Tibial nerve (tissue), 4 donors: ENCODE results near the gene ZNRF1. TPM values are rescaled to one million over a fixed set of nuclear protein-coding genes. Genes with fewer than 3 reads are reported as not detected.

ENCODE experiments used
- DNase-seq, 2 donors: peaks; one replicate each; pipeline ENCODE4 v3.0.0-alpha.2; 2019; ENCODE audit warnings: low spot score in 2 of 2
- H3K27ac ChIP-seq, 4 donors: fragments of 200-600 bp; sonication (generic) in 3 of 4; one replicate each; pipeline ENCODE4 v1.5.1; 2017 to 2019; ENCODE audit warnings: mild to moderate bottlenecking in 1 of 4
- H3K27me3 ChIP-seq, 2 donors: fragments of 200-600 bp; sonication (generic) in 1 of 2; one replicate each; pipeline versions ENCODE4 v1.5.1 to v1.6.0; 2017 to 2019
- H3K36me3 ChIP-seq, 3 donors: fragments of 200-600 bp; sonication (generic); one replicate each; pipeline ENCODE4 v1.5.1; 2018 to 2019
- H3K4me1 ChIP-seq, 4 donors: fragments of 200-600 bp; sonication (generic) in 3 of 4; one replicate each; pipeline ENCODE4 v1.5.1; 2017 to 2019
- H3K4me3 ChIP-seq, 4 donors: fragments of 200-600 bp; sonication (generic) in 3 of 4; one replicate each; pipeline ENCODE4 v1.5.1; 2017 to 2019; ENCODE audit warnings: mild to moderate bottlenecking in 1 of 4, moderate library complexity in 1 of 4
- H3K9me3 ChIP-seq, 4 donors: fragments of 200-600 bp; sonication (generic) in 3 of 4; one replicate each; pipeline ENCODE4 v1.5.1; 2017 to 2019
- EP300 ChIP-seq, 2 donors: sonication (generic); formaldehyde crosslinking; IDR thresholded peaks; one replicate each; pipeline ENCODE4 v1.6.1; 2017; ENCODE audit warnings: antibody characterized with exemption in 2 of 2, mild to moderate bottlenecking in 1 of 2
- POLR2A ChIP-seq, 2 donors: fragments of 450-650 bp; IDR thresholded peaks; one replicate each; pipeline ENCODE4 v1.6.1; 2017; ENCODE audit warnings: antibody characterized with exemption in 2 of 2, mild to moderate bottlenecking in 2 of 2, moderate library complexity in 2 of 2
- WGBS, 2 donors: methylation state at CpG; one replicate each; pipeline ENCODE4 v1.1.5; 2018; 5-methylcytosine and 5-hydroxymethylcytosine counted together
- total RNA-seq, 4 donors: library from RNA; depleted of rRNA; stranded (reverse); fragments of >200 nt; gene quantifications; one replicate each; pipeline ENCODE4 v1.1.0, GENCODE V29; 2016
- TF ChIP-seq, protein P1 (sequence below), 5 experiments: fragments of 200-600 bp in 3 of 5; fragments of 450-650 bp in 2 of 5; sonication (generic) in 3 of 5; IDR thresholded peaks; one replicate each; pipeline ENCODE4 v1.5.1; 2016 to 2019; ENCODE audit warnings: antibody characterized with exemption in 5 of 5, mild to moderate bottlenecking in 3 of 5, moderate library complexity in 2 of 5

The ZNRF1 gene
- total RNA-seq, 4 donors from 2014 or later = 10.3 to 31.4 (median 14.7) TPM

DNA sequence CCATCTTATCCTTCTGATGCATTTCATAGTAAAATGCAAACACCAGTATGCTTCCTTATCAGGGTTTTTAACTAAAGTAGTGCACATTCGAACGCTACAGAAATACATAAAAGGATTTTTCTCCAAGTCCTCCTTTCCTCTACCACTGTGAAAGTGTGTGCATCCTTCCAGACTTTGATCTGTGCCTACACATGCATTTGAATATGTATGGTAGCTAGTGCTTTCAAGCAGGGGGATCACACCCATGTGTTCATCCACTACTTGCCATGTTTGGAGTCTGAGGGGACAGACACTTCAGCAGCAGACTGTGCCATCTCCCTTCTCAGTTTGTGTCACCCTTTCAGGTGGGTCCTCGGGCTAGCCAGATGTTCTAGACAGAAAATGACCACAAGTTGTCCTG lies 102.8 kb downstream of the ZNRF1 start:
- no peak overlapping the region for H3K4me3 ChIP-seq
- no peaks in the 10 kb centered on the region for H3K27me3 ChIP-seq
- H3K9me3 ChIP-seq = no peaks in the 10 kb centered on the region
- 97 to 98% methylated on average over 3 of the region's 3 CpGs for WGBS, 2 donors
- no peak overlapping the region for H3K27ac ChIP-seq
- no peak for DNase-seq
- TF ChIP-seq POLR2A (IDR thresholded peaks at IDR 0.05) (no peak), EP300 (IDR thresholded peaks at IDR 0.05) (no peak)
- H3K36me3 ChIP-seq = no peaks in the 10 kb centered on the region
- H3K4me1 ChIP-seq = peaks cover 0 to 53% (median 14%) of the 10 kb centered on the region in 4 donors

DNA sequence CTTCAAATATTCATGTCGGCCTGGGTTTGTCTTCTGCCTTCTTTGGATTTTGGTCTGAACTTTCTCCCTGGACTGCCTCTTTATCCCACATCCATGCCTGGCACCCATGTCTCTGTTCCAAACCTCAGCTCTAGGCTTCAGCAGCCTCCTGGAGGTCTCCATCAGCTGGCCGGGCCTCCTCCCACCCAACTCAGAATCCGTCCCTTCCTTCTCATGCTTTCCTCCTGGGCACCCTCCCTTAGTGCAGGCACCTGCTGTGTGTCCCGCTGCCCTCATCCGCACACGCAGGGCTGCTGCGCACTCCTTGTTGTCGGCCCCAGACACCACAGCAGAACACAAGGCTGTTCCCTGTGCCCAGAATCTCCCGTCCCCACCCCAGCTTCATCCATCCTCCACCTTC lies 103.8 kb downstream of the ZNRF1 start:
- no peaks in the 10 kb centered on the region for H3K27me3 ChIP-seq
- TF ChIP-seq POLR2A (IDR thresholded peaks at IDR 0.05) = no peak
- TF ChIP-seq, protein P1, sequence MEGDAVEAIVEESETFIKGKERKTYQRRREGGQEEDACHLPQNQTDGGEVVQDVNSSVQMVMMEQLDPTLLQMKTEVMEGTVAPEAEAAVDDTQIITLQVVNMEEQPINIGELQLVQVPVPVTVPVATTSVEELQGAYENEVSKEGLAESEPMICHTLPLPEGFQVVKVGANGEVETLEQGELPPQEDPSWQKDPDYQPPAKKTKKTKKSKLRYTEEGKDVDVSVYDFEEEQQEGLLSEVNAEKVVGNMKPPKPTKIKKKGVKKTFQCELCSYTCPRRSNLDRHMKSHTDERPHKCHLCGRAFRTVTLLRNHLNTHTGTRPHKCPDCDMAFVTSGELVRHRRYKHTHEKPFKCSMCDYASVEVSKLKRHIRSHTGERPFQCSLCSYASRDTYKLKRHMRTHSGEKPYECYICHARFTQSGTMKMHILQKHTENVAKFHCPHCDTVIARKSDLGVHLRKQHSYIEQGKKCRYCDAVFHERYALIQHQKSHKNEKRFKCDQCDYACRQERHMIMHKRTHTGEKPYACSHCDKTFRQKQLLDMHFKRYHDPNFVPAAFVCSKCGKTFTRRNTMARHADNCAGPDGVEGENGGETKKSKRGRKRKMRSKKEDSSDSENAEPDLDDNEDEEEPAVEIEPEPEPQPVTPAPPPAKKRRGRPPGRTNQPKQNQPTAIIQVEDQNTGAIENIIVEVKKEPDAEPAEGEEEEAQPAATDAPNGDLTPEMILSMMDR (IDR thresholded peaks at IDR 0.05) = no peak
- TF ChIP-seq EP300 (IDR thresholded peaks at IDR 0.05) = no peak
- peaks cover 0 to 52% (median 13%) of the 10 kb centered on the region in 4 donors for H3K4me1 ChIP-seq
- H3K9me3 ChIP-seq = no peaks in the 10 kb centered on the region
- no peak overlapping the region for H3K27ac ChIP-seq
- DNase-seq = no peak
- no peak overlapping the region for H3K4me3 ChIP-seq
- H3K36me3 ChIP-seq = no peaks in the 10 kb centered on the region
- 94 to 96% methylated on average over 9 of the region's 9 CpGs for WGBS, 2 donors

DNA sequence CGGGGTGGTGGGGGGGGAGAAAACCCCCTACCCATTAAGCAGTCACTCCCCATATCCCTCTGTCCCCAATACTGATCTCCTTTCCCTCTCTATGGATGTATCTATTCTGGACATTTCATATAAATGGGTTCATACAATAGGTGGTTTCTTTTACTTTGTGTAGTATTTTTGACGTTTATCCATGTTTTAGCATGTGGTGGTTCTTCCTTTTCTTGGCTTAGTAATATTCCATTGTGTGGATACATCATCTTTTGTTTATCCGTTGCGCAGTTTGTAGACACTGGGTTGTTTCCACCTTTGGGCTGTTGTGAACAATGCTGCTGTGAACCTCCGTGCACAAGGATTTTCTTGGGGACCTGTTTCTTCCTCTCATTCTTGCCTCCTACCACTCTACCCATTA lies 105.2 kb downstream of the ZNRF1 start:
- 94 to 96% methylated on average over 5 of the region's 5 CpGs for WGBS, 2 donors
- DNase-seq = no peak
- Histone ChIP-seq H3K4me1 (peaks cover 0 to 52% (median 20%) of the 10 kb centered on the region in 4 donors), H3K27ac (no peak overlapping the region), H3K4me3 (no peak overlapping the region), H3K27me3 (no peaks in the 10 kb centered on the region), H3K9me3 (no peaks in the 10 kb centered on the region), H3K36me3 (no peaks in the 10 kb centered on the region)
- TF ChIP-seq EP300 (IDR thresholded peaks at IDR 0.05) (no peak), POLR2A (IDR thresholded peaks at IDR 0.05) (no peak)
- TF ChIP-seq, protein P1 (IDR thresholded peaks at IDR 0.05) = no peak

DNA sequence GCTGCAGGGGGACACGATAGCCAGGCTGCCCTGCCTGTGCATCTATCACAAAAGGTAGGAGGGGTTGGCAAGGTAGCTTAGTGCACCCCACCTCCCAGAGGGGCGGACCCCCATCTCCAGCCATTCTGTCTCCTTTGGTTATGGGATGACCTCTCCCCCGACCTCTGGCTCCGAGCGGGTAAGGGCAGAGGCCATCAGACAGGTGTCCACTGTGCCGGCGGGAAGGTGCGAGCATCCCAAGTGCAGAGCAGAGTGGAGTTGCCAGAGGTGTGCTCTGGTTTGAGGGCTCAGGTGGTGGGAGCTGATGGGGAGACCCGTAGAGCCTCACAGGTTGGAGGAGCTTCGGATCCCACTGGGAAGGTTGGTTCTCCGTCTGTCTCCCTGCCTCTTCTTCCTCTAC lies 106.0 kb downstream of the ZNRF1 start:
- 93 to 94% methylated on average over 11 of the region's 11 CpGs for WGBS, 2 donors
- H3K27ac ChIP-seq = peak overlapping the region in 3 of 4 donors; percentile 52 to 84 (median 64)
- no peaks in the 10 kb centered on the region for H3K36me3 ChIP-seq
- no peak overlapping the region for H3K4me3 ChIP-seq
- no peaks in the 10 kb centered on the region for H3K9me3 ChIP-seq
- H3K4me1 ChIP-seq = peaks cover 0 to 52% (median 24%) of the 10 kb centered on the region in 4 donors
- TF ChIP-seq, protein P1 (IDR thresholded peaks at IDR 0.05) = no peak
- no peak for TF ChIP-seq POLR2A (IDR thresholded peaks at IDR 0.05)
- no peak for TF ChIP-seq EP300 (IDR thresholded peaks at IDR 0.05)
- DNase-seq = no peak
- H3K27me3 ChIP-seq = no peaks in the 10 kb centered on the region

DNA sequence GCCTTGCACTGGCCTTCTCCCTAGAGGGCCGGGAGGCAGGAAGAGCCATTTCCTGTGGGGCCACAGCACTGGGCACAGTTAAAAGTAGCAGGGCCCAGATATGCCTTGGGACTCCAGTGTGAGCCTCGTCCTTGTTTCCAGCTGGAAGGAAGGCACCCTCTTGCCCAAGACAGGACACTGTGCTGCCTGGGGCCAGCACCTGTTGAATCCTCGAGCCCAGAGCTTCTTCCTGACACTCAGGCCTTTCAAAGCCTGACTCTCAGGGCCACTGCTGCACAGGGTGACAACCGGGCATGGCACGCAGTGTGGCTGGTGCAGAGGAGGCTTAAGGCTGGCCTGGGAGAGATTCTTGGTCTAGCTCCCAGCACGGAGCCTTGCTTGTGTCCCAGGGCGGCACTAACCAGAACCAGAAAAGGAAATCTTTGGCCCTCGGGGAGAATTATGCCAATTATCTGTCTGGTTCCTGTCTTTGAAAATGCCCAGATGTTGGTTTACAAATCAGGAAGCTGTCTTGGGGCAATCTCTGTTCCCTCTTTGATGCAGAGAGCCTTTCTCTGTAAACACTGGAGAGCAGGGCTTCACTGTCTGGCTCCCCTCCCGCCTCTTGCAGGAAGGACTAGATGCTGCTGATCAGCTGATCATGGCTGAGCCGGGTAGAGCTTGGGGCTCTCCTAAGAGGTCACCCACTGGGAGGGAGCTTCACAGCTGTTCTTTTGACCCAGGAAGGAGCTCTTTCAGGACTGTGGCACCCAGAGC lies 106.7 kb downstream of the ZNRF1 start:
- WGBS, 2 donors = 66 to 68% methylated on average over 9 of the region's 10 CpGs
- no peak for DNase-seq
- peaks cover 0 to 52% (median 28%) of the 10 kb centered on the region in 4 donors for H3K4me1 ChIP-seq

More for the DNA sequence above, 106.7 kb downstream of the ZNRF1 start:
- no peak overlapping the region for H3K4me3 ChIP-seq
- H3K27me3 ChIP-seq = no peaks in the 10 kb centered on the region
- no peaks in the 10 kb centered on the region for H3K9me3 ChIP-seq
- TF ChIP-seq EP300 (IDR thresholded peaks at IDR 0.05) (peak in 1 of 2 donors; percentile 34), POLR2A (IDR thresholded peaks at IDR 0.05) (no peak)
- TF ChIP-seq, protein P1 (IDR thresholded peaks at IDR 0.05) = no peak
- peak overlapping the region in 3 of 4 donors; percentile 52 to 84 (median 64) for H3K27ac ChIP-seq
- no peaks in the 10 kb centered on the region for H3K36me3 ChIP-seq
